ENCODE measurements around the gene GNA15.

The GNA15 gene

DNA sequence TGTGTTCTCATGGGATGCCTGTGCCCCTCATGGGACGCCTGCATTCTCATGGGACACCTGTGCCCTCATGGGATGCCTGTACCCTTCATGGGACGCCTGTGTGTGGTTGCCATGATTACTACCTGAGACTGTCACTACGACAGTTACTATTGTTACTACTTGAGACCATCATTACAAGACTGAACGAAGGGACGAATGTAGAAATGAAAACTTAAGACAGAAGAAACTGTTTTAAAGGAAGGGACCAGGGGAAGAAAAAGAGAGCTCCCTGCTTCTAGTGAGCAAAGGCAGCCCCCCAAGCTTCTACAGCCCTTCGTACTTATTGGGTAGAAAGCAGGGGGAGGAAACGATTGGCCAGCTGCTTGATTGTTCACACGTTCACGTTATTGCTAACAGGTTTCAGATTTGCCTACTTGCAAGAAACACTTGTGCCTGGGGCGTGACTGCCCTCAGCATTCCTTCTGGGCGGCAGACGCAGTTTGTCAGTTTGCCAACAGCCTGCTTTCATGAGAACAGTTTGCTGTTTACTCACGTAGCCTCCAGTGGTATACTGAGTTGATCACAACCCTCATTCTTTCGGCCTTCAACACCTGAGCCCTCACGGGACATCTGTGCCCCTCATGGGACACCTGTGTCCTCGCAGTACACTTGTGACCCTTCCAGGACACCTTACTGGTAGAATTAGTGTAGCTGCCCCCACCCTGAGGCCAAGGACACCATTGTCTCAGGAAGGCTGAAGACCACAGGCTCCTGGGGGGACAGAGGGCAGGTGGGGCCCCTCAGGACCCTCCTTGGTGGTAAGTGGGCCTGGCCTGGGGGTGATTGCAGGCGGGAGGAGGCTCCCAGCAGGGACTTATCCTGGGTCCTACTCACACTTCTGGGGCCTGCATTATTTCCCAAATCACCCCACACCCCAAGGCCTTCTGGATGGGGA is 40.2 kb downstream of the GNA15 start:
- no peak for DNase-seq (ENCODE audit: low spot score)

DNA sequence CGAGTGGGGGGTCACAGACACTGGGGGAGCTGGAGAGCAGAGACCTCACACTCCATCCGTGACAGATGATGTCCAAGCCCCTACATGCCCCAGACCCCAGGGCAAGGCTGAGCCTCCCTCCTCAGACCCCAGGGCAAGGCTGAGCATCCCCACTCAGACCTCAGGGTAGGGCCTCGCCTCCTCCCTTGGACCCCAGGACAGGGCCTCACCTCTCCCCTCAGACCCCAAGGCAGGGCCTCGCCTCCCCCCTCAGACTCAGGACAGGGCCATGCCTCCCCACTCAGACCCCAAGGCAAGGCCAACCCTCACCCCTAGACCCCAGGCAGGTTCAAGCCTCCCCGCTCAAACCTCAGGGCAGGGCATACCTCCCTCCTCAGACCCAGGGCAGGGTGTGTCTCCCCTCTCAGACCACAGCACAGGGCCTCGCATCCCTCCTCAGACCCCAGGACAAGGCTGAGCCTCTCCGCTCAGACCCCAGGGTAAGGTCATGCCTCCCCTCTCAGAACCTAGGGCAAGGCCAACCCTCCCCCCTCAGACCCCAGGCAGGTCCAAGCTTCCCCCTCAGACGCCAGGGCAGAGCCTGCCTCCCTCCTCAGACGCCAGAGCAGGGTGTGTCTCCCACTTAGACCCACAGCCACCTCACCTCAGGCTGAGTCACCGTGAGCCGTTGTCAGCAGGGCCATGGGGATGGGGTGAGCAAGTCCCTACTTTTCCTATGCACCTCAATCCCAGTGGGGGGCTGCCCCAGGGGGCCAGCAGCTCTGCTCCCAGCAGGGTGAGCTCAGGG is 41.1 kb downstream of the GNA15 start:
- DNase-seq (ENCODE audit: low spot score), result peak; percentile 45

DNA sequence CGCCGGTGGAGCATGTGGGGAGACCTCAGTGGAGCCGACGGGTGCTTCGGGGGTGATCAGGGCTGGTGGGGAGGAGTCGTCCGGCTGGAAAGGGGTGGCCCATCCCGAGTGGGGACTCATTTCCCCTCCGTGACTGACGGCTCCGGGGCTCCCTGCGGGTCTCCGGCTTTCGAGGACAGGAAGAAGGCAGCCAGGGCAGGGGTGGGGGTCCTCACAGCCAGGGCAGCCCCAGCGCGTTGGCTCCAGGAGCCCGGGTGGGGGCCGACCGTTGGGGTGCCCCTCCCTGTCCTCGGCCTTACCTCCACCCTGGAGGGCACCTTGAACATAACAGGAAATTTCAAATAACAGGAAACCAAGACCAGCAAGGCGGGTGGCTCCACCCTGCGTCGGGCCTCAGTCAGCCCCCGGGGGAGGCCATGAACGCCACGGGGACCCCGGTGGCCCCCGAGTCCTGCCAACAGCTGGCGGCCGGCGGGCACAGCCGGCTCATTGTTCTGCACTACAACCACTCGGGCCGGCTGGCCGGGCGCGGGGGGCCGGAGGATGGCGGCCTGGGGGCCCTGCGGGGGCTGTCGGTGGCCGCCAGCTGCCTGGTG is 42.6 kb downstream of the GNA15 start, which contains the start of gene S1PR4:
TSS of gene S1PR4 (plus strand) at position 393 of the 596 bp plus-strand sequence. CDS start at position 417, 24 bp downstream.
- no peak for DNase-seq (ENCODE audit: low spot score)

DNA sequence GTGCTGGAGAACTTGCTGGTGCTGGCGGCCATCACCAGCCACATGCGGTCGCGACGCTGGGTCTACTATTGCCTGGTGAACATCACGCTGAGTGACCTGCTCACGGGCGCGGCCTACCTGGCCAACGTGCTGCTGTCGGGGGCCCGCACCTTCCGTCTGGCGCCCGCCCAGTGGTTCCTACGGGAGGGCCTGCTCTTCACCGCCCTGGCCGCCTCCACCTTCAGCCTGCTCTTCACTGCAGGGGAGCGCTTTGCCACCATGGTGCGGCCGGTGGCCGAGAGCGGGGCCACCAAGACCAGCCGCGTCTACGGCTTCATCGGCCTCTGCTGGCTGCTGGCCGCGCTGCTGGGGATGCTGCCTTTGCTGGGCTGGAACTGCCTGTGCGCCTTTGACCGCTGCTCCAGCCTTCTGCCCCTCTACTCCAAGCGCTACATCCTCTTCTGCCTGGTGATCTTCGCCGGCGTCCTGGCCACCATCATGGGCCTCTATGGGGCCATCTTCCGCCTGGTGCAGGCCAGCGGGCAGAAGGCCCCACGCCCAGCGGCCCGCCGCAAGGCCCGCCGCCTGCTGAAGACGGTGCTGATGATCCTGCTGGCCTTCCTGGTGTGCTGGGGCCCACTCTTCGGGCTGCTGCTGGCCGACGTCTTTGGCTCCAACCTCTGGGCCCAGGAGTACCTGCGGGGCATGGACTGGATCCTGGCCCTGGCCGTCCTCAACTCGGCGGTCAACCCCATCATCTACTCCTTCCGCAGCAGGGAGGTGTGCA is 43.3 kb downstream of the GNA15 start:
- no peak for DNase-seq (ENCODE audit: low spot score)

DNA sequence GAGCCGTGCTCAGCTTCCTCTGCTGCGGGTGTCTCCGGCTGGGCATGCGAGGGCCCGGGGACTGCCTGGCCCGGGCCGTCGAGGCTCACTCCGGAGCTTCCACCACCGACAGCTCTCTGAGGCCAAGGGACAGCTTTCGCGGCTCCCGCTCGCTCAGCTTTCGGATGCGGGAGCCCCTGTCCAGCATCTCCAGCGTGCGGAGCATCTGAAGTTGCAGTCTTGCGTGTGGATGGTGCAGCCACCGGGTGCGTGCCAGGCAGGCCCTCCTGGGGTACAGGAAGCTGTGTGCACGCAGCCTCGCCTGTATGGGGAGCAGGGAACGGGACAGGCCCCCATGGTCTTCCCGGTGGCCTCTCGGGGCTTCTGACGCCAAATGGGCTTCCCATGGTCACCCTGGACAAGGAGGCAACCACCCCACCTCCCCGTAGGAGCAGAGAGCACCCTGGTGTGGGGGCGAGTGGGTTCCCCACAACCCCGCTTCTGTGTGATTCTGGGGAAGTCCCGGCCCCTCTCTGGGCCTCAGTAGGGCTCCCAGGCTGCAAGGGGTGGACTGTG is 44.0 kb downstream of the GNA15 start:
- no peak for DNase-seq (ENCODE audit: low spot score)

DNA sequence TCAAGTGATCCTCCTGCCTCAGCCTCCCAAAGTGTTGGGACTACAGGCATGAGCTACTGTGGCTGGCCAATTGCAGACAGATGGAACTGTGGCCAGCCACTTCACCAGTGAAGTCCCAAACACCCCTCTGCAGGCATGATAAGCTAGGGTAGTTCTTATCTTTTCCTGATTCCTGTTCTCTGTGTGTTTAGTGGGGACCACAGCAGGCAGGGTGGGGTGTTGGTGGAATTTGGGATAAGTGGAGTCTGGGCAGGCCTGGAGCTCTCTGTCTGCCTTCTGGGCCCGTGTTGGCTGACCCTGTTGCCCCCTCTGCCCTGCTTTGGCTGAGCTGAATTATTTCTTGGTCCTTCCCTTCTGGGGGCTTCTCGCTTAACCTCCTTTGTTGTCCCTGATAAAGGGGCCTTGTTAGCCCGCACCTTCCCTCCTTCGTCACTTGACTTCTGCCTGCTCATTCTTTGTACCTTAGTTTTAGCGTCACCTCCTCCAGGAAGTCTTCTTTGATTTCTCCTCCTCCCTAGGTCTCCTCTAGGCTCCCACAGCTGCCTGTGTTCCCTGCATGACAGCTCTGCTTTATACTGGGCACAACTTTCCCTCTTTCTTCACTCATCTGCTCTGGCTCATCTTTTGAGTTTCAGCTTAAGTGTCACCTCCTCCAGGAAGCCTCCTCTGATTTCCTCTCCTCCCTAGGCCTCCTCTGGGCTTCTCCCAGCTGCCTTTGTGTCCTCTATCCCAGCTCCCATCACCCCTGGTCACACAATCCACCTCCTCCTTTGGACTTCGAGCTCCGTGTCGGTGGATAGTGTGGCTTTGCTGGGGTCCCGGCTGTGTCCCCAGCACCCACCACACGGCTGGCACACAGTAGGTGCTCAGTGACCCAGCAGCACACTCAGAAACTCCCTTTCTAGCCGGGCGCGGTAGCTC is 48.1 kb downstream of the GNA15 start:
- no peak for DNase-seq (ENCODE audit: low spot score)

DNA sequence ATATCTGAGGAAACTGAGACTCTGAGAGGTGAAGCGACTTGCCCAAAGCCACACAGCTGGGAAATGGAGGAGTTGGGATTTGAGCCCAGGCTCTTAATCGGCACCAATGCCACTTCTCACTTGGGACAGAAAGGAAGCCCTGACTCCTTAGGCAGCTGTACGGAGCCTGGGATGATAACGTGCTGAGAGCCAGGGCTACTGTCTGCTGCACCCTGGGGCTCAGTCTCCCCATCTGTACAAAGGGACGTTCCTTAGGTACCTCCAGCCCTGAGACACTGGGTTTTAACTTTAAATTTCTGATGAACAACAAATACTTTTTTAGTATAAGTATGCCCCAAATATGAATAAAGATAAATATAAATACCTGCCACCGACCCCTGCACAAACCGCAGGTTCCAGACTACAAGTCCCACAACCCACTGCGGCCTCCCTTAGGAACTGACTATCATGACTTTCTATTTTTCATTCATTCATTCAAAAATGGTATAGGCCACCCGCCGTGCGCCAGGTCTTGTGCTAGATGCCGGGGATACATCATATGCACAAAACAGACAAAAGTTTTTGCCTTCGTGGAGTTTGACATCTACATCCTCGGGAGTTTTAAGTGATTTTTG is 49.1 kb downstream of the GNA15 start:
- DNase-seq (ENCODE audit: low spot score), result no peak

- peak; percentile 97 for DNase-seq (ENCODE audit: low spot score)
These were observed 49.8 kb downstream of the GNA15 start, which contains the start of gene NCLN for GRCh38 chr19:3185461-3186159. TSS of gene NCLN (plus strand) at chr19:3185930. CDS start at chr19:3186031, 101 bp downstream.

- DNase-seq (ENCODE audit: low spot score), result no peak
These were observed 50.4 kb downstream of the GNA15 start for GRCh38 chr19:3186160-3186688.

- no peak for DNase-seq (ENCODE audit: low spot score)
These were observed 51.2 kb downstream of the GNA15 start for GRCh38 chr19:3186891-3187661.

GRCh38 chr19:3187662-3188511 is 52.1 kb downstream of the GNA15 start:
- no peak for DNase-seq (ENCODE audit: low spot score)

DNA sequence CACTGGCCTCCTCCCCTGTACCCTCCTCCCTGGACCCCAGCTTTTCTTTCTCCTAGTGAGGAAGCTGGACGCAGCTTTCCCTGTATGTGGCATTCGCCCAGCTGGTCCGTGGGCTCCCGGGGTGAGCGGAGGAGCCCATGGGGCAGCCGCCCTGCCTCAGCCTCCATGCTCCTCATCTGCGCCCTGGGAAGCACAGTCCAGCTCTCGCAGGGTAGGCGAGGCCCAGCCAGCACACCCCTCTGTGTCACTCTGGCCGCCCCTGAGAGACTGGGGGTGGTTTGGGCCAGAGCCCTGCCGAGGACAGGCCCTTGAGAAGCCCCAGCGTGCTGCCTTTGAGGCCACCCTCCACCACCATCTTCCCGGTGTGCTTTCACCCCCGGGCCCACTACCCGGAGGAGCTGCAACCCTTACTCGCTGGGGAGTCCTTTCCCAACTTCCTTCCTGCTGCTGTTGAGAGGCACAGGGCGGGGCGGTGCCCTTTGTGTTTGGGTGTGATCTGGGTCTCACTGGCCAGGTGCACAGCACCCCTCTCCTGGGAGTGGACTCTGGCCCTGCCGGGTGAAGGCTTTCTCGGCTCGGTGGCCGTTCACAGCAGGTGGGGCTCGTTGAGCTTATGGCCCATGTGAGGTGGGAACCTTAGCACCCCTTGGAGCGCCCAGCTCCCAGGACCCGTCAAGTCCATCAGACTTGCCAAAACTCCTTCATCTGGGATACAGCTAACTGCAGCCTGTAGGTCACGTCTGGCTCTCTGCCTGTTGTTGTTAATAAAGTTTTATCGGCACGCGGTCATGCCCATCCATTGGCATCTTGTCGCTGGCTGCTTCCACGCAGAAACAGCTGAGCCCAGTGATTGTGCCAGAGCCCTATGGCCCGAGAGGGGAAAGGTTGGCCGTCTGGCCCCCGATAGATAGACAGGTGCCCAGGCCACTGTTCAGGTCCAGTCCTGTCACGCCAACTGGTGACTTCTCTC is 53.1 kb downstream of the GNA15 start:
- DNase-seq (ENCODE audit: low spot score), result no peak

GRCh38 chr19:3189702-3190469 is 54.1 kb downstream of the GNA15 start:
- no peak for DNase-seq (ENCODE audit: low spot score)

GRCh38 chr19:3190470-3190770 is 54.6 kb downstream of the GNA15 start:
- DNase-seq (ENCODE audit: low spot score), result no peak
